Vagina (tissue), 2 donors: ENCODE results near the gene DGKB. TPM values are rescaled to one million over a fixed set of nuclear protein-coding genes. Genes with fewer than 3 reads are reported as not detected.

Experiments
- DNase-seq, 2 donors: peaks; one replicate each; pipeline ENCODE4 v3.0.0-alpha.2; 2017; ENCODE audit errors: extremely low spot score in 2 of 2
- H3K27ac ChIP-seq: fragments of 200-600 bp; sonication (generic); one replicate; pipeline ENCODE4 v1.5.1; 2019
- H3K27me3 ChIP-seq: fragments of 200-600 bp; sonication (generic); one replicate; pipeline ENCODE4 v1.5.1; 2019
- H3K36me3 ChIP-seq, 2 donors: fragments of 200-600 bp; sonication (generic); one replicate each; pipeline ENCODE4 v1.5.1; 2017 to 2019
- H3K4me1 ChIP-seq: fragments of 200-600 bp; sonication (generic); one replicate; pipeline ENCODE4 v1.5.1; 2019
- H3K4me3 ChIP-seq, 2 donors: fragments of 200-600 bp; sonication (generic); 1 replicate in 1 of 2; 2 replicates in 1 of 2; pipeline ENCODE4 v1.5.1; 2016 to 2019
- H3K9me3 ChIP-seq: fragments of 200-600 bp; sonication (generic); one replicate; pipeline ENCODE4 v1.5.1; 2019
- CTCF ChIP-seq, 3 experiments: fragments of 450-650 bp in 2 of 3; fragments of 200-600 bp in 1 of 3; sonication (generic) in 1 of 3; IDR thresholded peaks; one replicate each; pipeline ENCODE4 v1.5.1; 2017 to 2019; ENCODE audit warnings: antibody characterized with exemption in 3 of 3, mild to moderate bottlenecking in 2 of 3, moderate library complexity in 2 of 3
- POLR2A ChIP-seq, 2 donors: fragments of 450-650 bp; IDR thresholded peaks; one replicate each; pipeline ENCODE4 v1.6.1; 2017; ENCODE audit warnings: antibody characterized with exemption in 2 of 2, mild to moderate bottlenecking in 2 of 2, moderate library complexity in 2 of 2
- POLR2AphosphoS5 ChIP-seq, 2 donors: sonication (generic); formaldehyde crosslinking; IDR thresholded peaks; one replicate each; pipeline ENCODE4 v1.9.0; 2017; ENCODE audit warnings: antibody characterized with exemption in 2 of 2, mild to moderate bottlenecking in 2 of 2, low read depth in 1 of 2; ENCODE audit not compliant: insufficient read depth in 1 of 2
- intact Hi-C: fragments of 100-400 bp; cut with DNase I; formaldehyde crosslinking; loops from one replicate; pipeline ENCODE4 v1.15.1; 2023
- total RNA-seq: library from RNA; depleted of rRNA; stranded (reverse); fragments of >200 nt; gene quantifications from one replicate; pipeline ENCODE4 v1.2.3, GENCODE V29; 2016

DGKB gene
- total RNA-seq, 1 donor from 2014 or later: 2.2 TPM

GRCh38 chr7:14341200-14341775 lies 561.3 kb downstream of the DGKB start:
- Histone ChIP-seq H3K4me3 (no peak overlapping the region), H3K9me3 (no peaks in the 10 kb centered on the region), H3K27ac (no peak overlapping the region), H3K36me3 (no peaks in the 10 kb centered on the region), H3K4me1 (no peaks in the 10 kb centered on the region), H3K27me3 (no peaks in the 10 kb centered on the region)
- no peak for DNase-seq
- intact Hi-C loops: loop anchor here (10.0 kb wide), 1 partner anchor 984 kb away; no protein-coding TSS in a partner anchor
- TF ChIP-seq POLR2A (IDR thresholded peaks at IDR 0.05) (no peak), CTCF (IDR thresholded peaks at IDR 0.05) (no peak), POLR2AphosphoS5 (IDR thresholded peaks at IDR 0.05; ENCODE audit: insufficient read depth in 1 of 2, low read depth in 1 of 2) (no peak)

- no peaks in the 10 kb centered on the region for H3K36me3 ChIP-seq
- H3K4me3 ChIP-seq: no peak overlapping the region
- no peak for DNase-seq
- no peaks in the 10 kb centered on the region for H3K9me3 ChIP-seq
- no peak overlapping the region for H3K27ac ChIP-seq
- no peaks in the 10 kb centered on the region for H3K4me1 ChIP-seq
- TF ChIP-seq POLR2A (IDR thresholded peaks at IDR 0.05) (no peak), POLR2AphosphoS5 (IDR thresholded peaks at IDR 0.05; ENCODE audit: insufficient read depth in 1 of 2, low read depth in 1 of 2) (no peak), CTCF (IDR thresholded peaks at IDR 0.05) (no peak)
- no peaks in the 10 kb centered on the region for H3K27me3 ChIP-seq
- intact Hi-C loops: loop anchor here (10.0 kb wide), 1 partner anchor 984 kb away; no protein-coding TSS in a partner anchor
Measured at GRCh38 chr7:14340393-14341074, 562.0 kb downstream of the DGKB start.

- no peak for DNase-seq
- TF ChIP-seq POLR2AphosphoS5 (IDR thresholded peaks at IDR 0.05; ENCODE audit: insufficient read depth in 1 of 2, low read depth in 1 of 2): no peak
- no peak for TF ChIP-seq POLR2A (IDR thresholded peaks at IDR 0.05)
- no peak for TF ChIP-seq CTCF (IDR thresholded peaks at IDR 0.05)
Measured at GRCh38 chr7:14339861-14340260, 562.7 kb downstream of the DGKB start.

GRCh38 chr7:14336256-14336655 lies 566.3 kb downstream of the DGKB start:
- intact Hi-C loops: no loop called here
- H3K27ac ChIP-seq: no peak overlapping the region
- H3K27me3 ChIP-seq: no peaks in the 10 kb centered on the region

More at GRCh38 chr7:14339861-14340260, 562.7 kb downstream of the DGKB start:
- no peaks in the 10 kb centered on the region for H3K27me3 ChIP-seq
- no peaks in the 10 kb centered on the region for H3K4me1 ChIP-seq
- intact Hi-C loops: loop anchor here (10.0 kb wide), 1 partner anchor 985 kb away; no protein-coding TSS in a partner anchor
- H3K27ac ChIP-seq: no peak overlapping the region
- no peaks in the 10 kb centered on the region for H3K36me3 ChIP-seq
- H3K4me3 ChIP-seq: no peak overlapping the region
- no peaks in the 10 kb centered on the region for H3K9me3 ChIP-seq

More at GRCh38 chr7:14336256-14336655, 566.3 kb downstream of the DGKB start:
- no peaks in the 10 kb centered on the region for H3K4me1 ChIP-seq
- TF ChIP-seq POLR2A (IDR thresholded peaks at IDR 0.05): no peak
- TF ChIP-seq CTCF (IDR thresholded peaks at IDR 0.05): no peak
- no peak for TF ChIP-seq POLR2AphosphoS5 (IDR thresholded peaks at IDR 0.05; ENCODE audit: insufficient read depth in 1 of 2, low read depth in 1 of 2)
- DNase-seq: no peak
- H3K36me3 ChIP-seq: no peaks in the 10 kb centered on the region
- no peak overlapping the region for H3K4me3 ChIP-seq
- no peaks in the 10 kb centered on the region for H3K9me3 ChIP-seq
